IMR-90 (cell line): ENCODE data around the gene IGSF22. TPM values are rescaled to one million over a fixed set of nuclear protein-coding genes. Genes with fewer than 3 reads are reported as not detected.

Experiments
- ATAC-seq: fragments of 200-7000 bp; cut with Tn5 transposase; 2 replicates; pipeline ENCODE4 v1.9.1; 2020; ENCODE audit warnings: low read depth, mild to moderate bottlenecking, moderate library complexity
- BruUV-seq: library from RNA; stranded (reverse); fragments of 400-500 nt; replicated peaks from 2 replicates; lab custom pipeline; 2021; lab: Mats Ljungman, UMichigan
- CTCF ChIA-PET: fragments of 300-600 bp; formaldehyde crosslinking; extraction: SDS; loops from one replicate; lab custom pipeline; 2021; ENCODE audit warnings: antibody characterized with exemption; lab: Yijun Ruan, JAX
- POLR2A ChIA-PET: fragments of 300-600 bp; sonication (Branson Sonifier 250); formaldehyde crosslinking; loops from one replicate; lab custom pipeline; 2022; ENCODE audit warnings: antibody characterized with exemption; ENCODE audit not compliant: unreplicated experiment; lab: Charles Lee
- DNase-seq: peaks from one replicate; pipeline ENCODE4 v3.0.0; 2013
- H2AFZ ChIP-seq: replicated peaks from 2 replicates; pipeline ENCODE3; 2013; ENCODE audit warnings: low read length, mild to moderate bottlenecking; ENCODE audit not compliant: poor library complexity
- H2AK5ac ChIP-seq: 2 replicates; pipeline ENCODE4 v1.6.1; 2013; ENCODE audit warnings: low read depth, low read length, inconsistent platforms
- H2AK9ac ChIP-seq: replicated peaks from 2 replicates; pipeline ENCODE3; 2013; ENCODE audit warnings: mild to moderate bottlenecking, low read depth, low read length, moderate library complexity; ENCODE audit not compliant: poor library complexity
- H2BK120ac ChIP-seq: 2 replicates; pipeline ENCODE4 v1.6.1; 2013; ENCODE audit warnings: low read depth, low read length, inconsistent platforms
- H2BK15ac ChIP-seq: 3 replicates; pipeline ENCODE4 v1.6.1; 2013; ENCODE audit warnings: low read depth, low read length, inconsistent platforms
- H2BK20ac ChIP-seq: 2 replicates; pipeline ENCODE4 v1.6.1; 2013; ENCODE audit warnings: low read depth, mild to moderate bottlenecking, inconsistent platforms, low read length, moderate library complexity
- H2BK5ac ChIP-seq: 2 replicates; pipeline ENCODE4 v1.6.1; 2013; ENCODE audit warnings: mild to moderate bottlenecking, low read depth, low read length, inconsistent platforms; ENCODE audit not compliant: poor library complexity, severe bottlenecking
- H3K14ac ChIP-seq: replicated peaks from 2 replicates; pipeline ENCODE4 v1.6.1; 2013; ENCODE audit warnings: low read depth, low read length, inconsistent platforms
- H3K18ac ChIP-seq: 2 replicates; pipeline ENCODE4 v1.6.1; 2013; ENCODE audit warnings: low read depth, low read length, control low read depth
- H3K23ac ChIP-seq: 2 replicates; pipeline ENCODE4 v1.6.1; 2013; ENCODE audit warnings: low read depth, low read length, inconsistent platforms
- H3K27ac ChIP-seq: 2 replicates; pipeline ENCODE4 v1.5.1; 2013; ENCODE audit warnings: mild to moderate bottlenecking, control low read depth, low read length; ENCODE audit not compliant: insufficient read depth
- H3K27me3 ChIP-seq: 2 replicates; pipeline ENCODE4 v1.6.1; 2013; ENCODE audit warnings: low read length; ENCODE audit not compliant: control insufficient read depth, insufficient read depth
- H3K36me3 ChIP-seq: 2 replicates; pipeline ENCODE4 v1.6.1; 2013; ENCODE audit warnings: low read length, mixed read lengths; ENCODE audit not compliant: control insufficient read depth, insufficient read depth
- H3K4ac ChIP-seq: 2 replicates; pipeline ENCODE4 v1.6.1; 2013; ENCODE audit warnings: low read depth, low read length, inconsistent platforms
- H3K4me1 ChIP-seq: 2 replicates; pipeline ENCODE4 v1.6.1; 2013; ENCODE audit warnings: low read length, mixed read lengths; ENCODE audit not compliant: control insufficient read depth, insufficient read depth
- H3K4me2 ChIP-seq: 2 replicates; pipeline ENCODE4 v1.6.1; 2013; ENCODE audit warnings: low read depth, mild to moderate bottlenecking, control low read depth, low read length, moderate library complexity
- H3K4me3 ChIP-seq: 2 replicates; pipeline ENCODE4 v1.5.1; 2013; ENCODE audit warnings: low read depth, mild to moderate bottlenecking, control low read depth, low read length, moderate library complexity; ENCODE audit not compliant: insufficient read depth
- H3K56ac ChIP-seq: 2 replicates; pipeline ENCODE4 v1.6.1; 2013; ENCODE audit warnings: low read length, inconsistent platforms; ENCODE audit not compliant: insufficient read depth; ENCODE audit errors: extremely low read depth
- H3K79me1 ChIP-seq, 2 experiments: 2 replicates each; pipeline ENCODE4 v1.6.1; 2013; ENCODE audit warnings: low read length in 2 of 2, inconsistent platforms in 1 of 2, low read depth in 1 of 2
- H3K9ac ChIP-seq: 2 replicates; pipeline ENCODE4 v1.6.1; 2013; ENCODE audit warnings: low read depth, low read length, control low read depth
- H3K9me1 ChIP-seq: 2 replicates; pipeline ENCODE4 v1.6.1; 2013; ENCODE audit warnings: low read length, inconsistent platforms; ENCODE audit not compliant: insufficient read depth
- H3K9me3 ChIP-seq: 2 replicates; pipeline ENCODE4 v1.6.1; 2013; ENCODE audit warnings: low read length; ENCODE audit not compliant: control insufficient read depth, insufficient read depth
- H4K20me1 ChIP-seq: 2 replicates; pipeline ENCODE4 v1.6.1; 2013; ENCODE audit warnings: low read length, inconsistent platforms; ENCODE audit not compliant: insufficient read depth
- H4K5ac ChIP-seq: 2 replicates; pipeline ENCODE4 v1.6.1; 2013; ENCODE audit warnings: mild to moderate bottlenecking, low read depth, low read length, control low read depth
- H4K8ac ChIP-seq, 2 experiments: 2 replicates each; pipeline ENCODE4 v1.6.1; 2013; ENCODE audit warnings: low read depth in 2 of 2, low read length in 2 of 2, control low read depth in 1 of 2, inconsistent platforms in 1 of 2
- H4K91ac ChIP-seq: 2 replicates; pipeline ENCODE4 v1.6.1; 2013; ENCODE audit warnings: low read depth, low read length, inconsistent platforms; ENCODE audit not compliant: insufficient read depth
- BHLHE40 ChIP-seq: fragments of 150-350 bp; IDR thresholded peaks from 2 replicates; pipeline ENCODE4 v1.6.1; 2016; ENCODE audit warnings: mild to moderate bottlenecking, low read depth, low read length
- CEBPB ChIP-seq: IDR thresholded peaks from 2 replicates; pipeline ENCODE4 v1.6.1; 2012; ENCODE audit warnings: low read depth, low read length, improper control_type of control experiment
- MAFK ChIP-seq: IDR thresholded peaks from 2 replicates; pipeline ENCODE4 v1.6.1; 2012; ENCODE audit warnings: low read depth, low read length, improper control_type of control experiment
- MAZ ChIP-seq: IDR thresholded peaks from 2 replicates; pipeline ENCODE4 v1.6.1; 2012; ENCODE audit warnings: low read depth, mild to moderate bottlenecking, low read length, improper control_type of control experiment, moderate library complexity, borderline replicate concordance
- MXI1 ChIP-seq: IDR thresholded peaks from 2 replicates; pipeline ENCODE4 v1.6.1; 2012; ENCODE audit warnings: low read depth, mild to moderate bottlenecking, low read length, moderate library complexity, borderline replicate concordance
- NFE2L2 ChIP-seq: fragments of 150-350 bp; IDR thresholded peaks from 2 replicates; pipeline ENCODE4 v1.6.1; 2016; ENCODE audit warnings: low read depth, mild to moderate bottlenecking, low read length
- POLR2A ChIP-seq: IDR thresholded peaks from 2 replicates; pipeline ENCODE4 v1.6.1; 2012; ENCODE audit warnings: mild to moderate bottlenecking, low read depth, low read length
- RCOR1 ChIP-seq: IDR thresholded peaks from 2 replicates; pipeline ENCODE4 v1.6.1; 2012; ENCODE audit warnings: mild to moderate bottlenecking, low read length, improper control_type of control experiment; ENCODE audit not compliant: insufficient replicate concordance
- RFX5 ChIP-seq: IDR thresholded peaks from 2 replicates; pipeline ENCODE4 v1.8.0; 2012; ENCODE audit warnings: low read depth, mild to moderate bottlenecking, low read length, moderate library complexity
- SMC3 ChIP-seq: fragments of 150-350 bp; IDR thresholded peaks from 2 replicates; pipeline ENCODE4 v1.6.1; 2016; ENCODE audit warnings: low read depth, mild to moderate bottlenecking, antibody characterized with exemption, low read length, moderate library complexity
- WGBS, 2 experiments: methylation state at CpG; one replicate each; pipeline versions ENCODE4 v1.1.5 to v1.1.7; 2013; ENCODE audit warnings: missing lambda C conversion rate in 2 of 2; ENCODE audit not compliant: insufficient read length in 1 of 2; ENCODE audit errors: extremely low coverage in 2 of 2; 5-methylcytosine and 5-hydroxymethylcytosine counted together
- dilution Hi-C: fragments of 300-500 bp; cut with HindIII; formaldehyde crosslinking; loops from one replicate; pipeline ENCODE4 v1.14.3; 2018; ENCODE audit warnings: low sequenced_read_pairs; ENCODE audit not compliant: unreplicated experiment
- in situ Hi-C: fragments of 300-500 bp; cut with MboI; formaldehyde crosslinking; loops from 3 replicates; pipeline ENCODE4 v1.14.3; 2019; ENCODE audit warnings: low sequenced_read_pairs, inconsistent platforms, mixed read lengths
- intact Hi-C: fragments of 100-400 bp; cut with micrococcal nuclease; formaldehyde crosslinking; loops from 2 replicates; pipeline ENCODE4 v1.10.0; 2022
- polyA plus RNA-seq, 3 experiments: library from polyadenylated mRNA; depleted of rRNA; stranded (reverse); fragments of >200 nt; gene quantifications; 2 replicates each; pipeline ENCODE4 v1.2.3, GENCODE V29; 2012; ENCODE audit warnings: low replicate concordance in 1 of 3
- total RNA-seq: library from RNA; depleted of rRNA; stranded (reverse); fragments of >200 nt; gene quantifications from 2 replicates; pipeline ENCODE4 v1.2.3, GENCODE V29; 2012

Gene IGSF22
- total and polyA plus RNA-seq, 2 of the 4 experiments (the other 2 are of a cell fraction): not detected

DNA sequence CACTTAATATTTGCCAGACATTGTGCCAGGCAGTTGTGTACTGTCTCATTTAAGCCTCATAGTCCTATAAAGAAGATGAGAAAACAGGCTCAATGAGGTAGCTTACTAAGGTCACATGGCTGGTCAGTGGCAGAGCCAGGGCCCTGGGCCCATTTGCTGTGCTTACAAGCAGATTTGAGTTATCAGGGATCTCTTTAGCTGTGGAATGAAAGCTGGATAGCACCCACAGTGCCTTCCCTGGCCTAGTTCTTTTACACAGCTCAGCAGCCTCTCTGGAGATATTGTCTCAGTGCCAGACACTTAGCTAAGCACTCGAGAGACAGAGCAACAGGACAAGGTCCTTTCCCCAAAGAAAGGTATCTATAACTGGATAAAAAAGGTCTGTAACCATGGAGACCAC lies 21.3 kb downstream of the IGSF22 start:
- Histone ChIP-seq H2AK5ac (no peak overlapping the region), H3K9me3 (0 out of 2 replicates have a peak, but pooled peaks cover 2% of the 10 kb centered on the region), H3K4me2 (no peak overlapping the region), H4K20me1 (no peaks in the 10 kb centered on the region), H4K8ac (no peak overlapping the region), H3K4ac (no peak overlapping the region), H3K4me1 (peaks cover 2% of the 10 kb centered on the region; the same call in 1 of the 2 replicates), H3K18ac (no peak overlapping the region), H4K5ac (no peak overlapping the region), H3K9ac (no peak overlapping the region), H3K36me3 (no peaks in the 10 kb centered on the region), H3K79me1 (no peaks in the 10 kb centered on the region), H3K23ac (no peak overlapping the region), H3K27ac (no peak overlapping the region), H3K56ac (no peak overlapping the region), H2BK120ac (no peak overlapping the region), H3K9me1 (0 out of 2 replicates have a peak, but pooled peaks cover 2% of the 10 kb centered on the region), H3K14ac (no peak overlapping the region), H2BK15ac (no peak overlapping the region), H2AK9ac (no peak overlapping the region), H2AFZ (no peak overlapping the region), H2BK20ac (no peak overlapping the region), H4K91ac (no peak overlapping the region), H3K27me3 (peaks cover 48% of the 10 kb centered on the region), H3K4me3 (no peak overlapping the region), H2BK5ac (no peak overlapping the region)
- CTCF ChIA-PET: no interaction called here
- WGBS, 2 experiments: no CpG with 5 or more reads among the region's 1 CpG
- no TSS peak for BruUV-seq
- DNase-seq: no peak
- in situ Hi-C loops (no loop called here), dilution Hi-C loops (no loop called here), intact Hi-C loops (no loop called here)
- no peak for ATAC-seq
- no peak for TF ChIP-seq RCOR1
- no peak for TF ChIP-seq BHLHE40
- no peak for TF ChIP-seq NFE2L2
- no peak for TF ChIP-seq MAZ
- TF ChIP-seq SMC3: no peak
- no peak for TF ChIP-seq RFX5
- TF ChIP-seq MAFK: no peak
- no peak for TF ChIP-seq POLR2A
- no peak for TF ChIP-seq CEBPB
- TF ChIP-seq MXI1: no peak
- POLR2A ChIA-PET: no interaction called here
